Measurements from ENCODE around the gene IGFBP5.
A peak's percentile ranks its signal among the peaks of the same experiment; 100 is the strongest.

The IGFBP5 gene

GRCh38 chr2:216715402-216715974 is 20.1 kb upstream of the IGFBP5 start:
- DNase-seq (ENCODE audit: low read depth in 2 of 2, low spot score in 1 of 2) = no peak

- DNase-seq (ENCODE audit: low read depth in 2 of 2, low spot score in 1 of 2) = no peak
These were observed 19.0 kb upstream of the IGFBP5 start for GRCh38 chr2:216714376-216714775.

- no peak for DNase-seq (ENCODE audit: low read depth in 2 of 2, low spot score in 1 of 2)
These were observed 18.5 kb upstream of the IGFBP5 start for GRCh38 chr2:216713691-216714336.

- no peak for DNase-seq (ENCODE audit: low read depth in 2 of 2, low spot score in 1 of 2)
These were observed 16.0 kb upstream of the IGFBP5 start for GRCh38 chr2:216711348-216711747.

- no peak for DNase-seq (ENCODE audit: low read depth in 2 of 2, low spot score in 1 of 2)
These were observed 15.4 kb upstream of the IGFBP5 start for GRCh38 chr2:216710551-216711301.

GRCh38 chr2:216702756-216703155 is 7.4 kb upstream of the IGFBP5 start:
- DNase-seq (ENCODE audit: low read depth in 2 of 2, low spot score in 1 of 2) = no peak

GRCh38 chr2:216701544-216701943 is 6.2 kb upstream of the IGFBP5 start:
- no peak for DNase-seq (ENCODE audit: low read depth in 2 of 2, low spot score in 1 of 2)

GRCh38 chr2:216700781-216701180 is 5.4 kb upstream of the IGFBP5 start:
- no peak for DNase-seq (ENCODE audit: low read depth in 2 of 2, low spot score in 1 of 2)

GRCh38 chr2:216700088-216700567 is 4.8 kb upstream of the IGFBP5 start:
- no peak for DNase-seq (ENCODE audit: low read depth in 2 of 2, low spot score in 1 of 2)

- no peak for DNase-seq (ENCODE audit: low read depth in 2 of 2, low spot score in 1 of 2)
These were observed 3.5 kb upstream of the IGFBP5 start for GRCh38 chr2:216698895-216699294.

GRCh38 chr2:216698293-216698692 is 2.9 kb upstream of the IGFBP5 start:
- DNase-seq (ENCODE audit: low read depth in 2 of 2, low spot score in 1 of 2) = no peak

GRCh38 chr2:216696751-216697560 is 1.6 kb upstream of the IGFBP5 start:
- DNase-seq (ENCODE audit: low read depth in 2 of 2, low spot score in 1 of 2) = no peak

GRCh38 chr2:216696321-216696720 is 972 bp upstream of the IGFBP5 start:
- DNase-seq (ENCODE audit: low read depth in 2 of 2, low spot score in 1 of 2) = no peak

- no peak for DNase-seq (ENCODE audit: low read depth in 2 of 2, low spot score in 1 of 2)
These were observed 527 bp downstream of the IGFBP5 start for GRCh38 chr2:216694826-216695217.

GRCh38 chr2:216694082-216694825 is 1.1 kb downstream of the IGFBP5 start:
- DNase-seq (ENCODE audit: low read depth in 2 of 2, low spot score in 1 of 2) = no peak

GRCh38 chr2:216693414-216694080 is 1.8 kb downstream of the IGFBP5 start:
- DNase-seq (ENCODE audit: low read depth in 2 of 2, low spot score in 1 of 2) = no peak

- DNase-seq (ENCODE audit: low read depth in 2 of 2, low spot score in 1 of 2) = peak; percentile 33 to 36
These were observed 2.5 kb downstream of the IGFBP5 start for GRCh38 chr2:216692636-216693413.

- DNase-seq (ENCODE audit: low read depth in 2 of 2, low spot score in 1 of 2) = no peak
These were observed 4.3 kb downstream of the IGFBP5 start for GRCh38 chr2:216690853-216691741.
